GM21360 (cell line): ENCODE data around the gene TUBA3E.
"Not testable (repeated sequence)": the region's sequence is repeated elsewhere in the genome, so short reads cannot be mapped to it uniquely, and the experiment has no call there.

Experiments used
- ATAC-seq: cut with Tn5 transposase; IDR thresholded peaks from one replicate; pipeline ENCODE4 v1.9.1; 2021; ENCODE audit warnings: mild to moderate bottlenecking, moderate library complexity; ENCODE audit not compliant: unreplicated experiment

The TUBA3E gene

GRCh38 chr2:130198343-130198742, at the start of gene TUBA3E:
TUBA3E (minus strand) TSS chr2:130198439; CDS start chr2:130198360, 79 bp downstream.
- ATAC-seq: no peak

GRCh38 chr2:130246430-130246829, 48.2 kb upstream of the TUBA3E start:
- ATAC-seq: no peak

- ATAC-seq: no peak
Observed at GRCh38 chr2:130245976-130246375, 47.7 kb upstream of the TUBA3E start.

GRCh38 chr2:130243359-130243758, 45.1 kb upstream of the TUBA3E start:
- no peak for ATAC-seq

- ATAC-seq: no peak
Observed at GRCh38 chr2:130241041-130241707, 42.9 kb upstream of the TUBA3E start.

- not testable (repeated sequence) for ATAC-seq
Observed at GRCh38 chr2:130239581-130239980, 41.3 kb upstream of the TUBA3E start.

- ATAC-seq: not testable (repeated sequence)
Observed at GRCh38 chr2:130233066-130233465, 34.8 kb upstream of the TUBA3E start.

GRCh38 chr2:130231656-130232055, 33.4 kb upstream of the TUBA3E start:
- ATAC-seq: no peak

- ATAC-seq: not testable (repeated sequence)
Observed at GRCh38 chr2:130230907-130231306, 32.7 kb upstream of the TUBA3E start.

- not testable (repeated sequence) for ATAC-seq
Observed at GRCh38 chr2:130230376-130230775, 32.1 kb upstream of the TUBA3E start.

- ATAC-seq: not testable (repeated sequence)
Observed at GRCh38 chr2:130229161-130229510, 30.9 kb upstream of the TUBA3E start.

- ATAC-seq: not testable (repeated sequence)
Observed at GRCh38 chr2:130228467-130229160, 30.4 kb upstream of the TUBA3E start.

- ATAC-seq: not testable (repeated sequence)
Observed at GRCh38 chr2:130228005-130228404, 29.8 kb upstream of the TUBA3E start.

GRCh38 chr2:130222523-130222922, 24.3 kb upstream of the TUBA3E start:
- ATAC-seq: peak; percentile 94

GRCh38 chr2:130220505-130220904, 22.3 kb upstream of the TUBA3E start:
- ATAC-seq: not testable (repeated sequence)

- ATAC-seq: not testable (repeated sequence)
Observed at GRCh38 chr2:130219147-130219546, 20.9 kb upstream of the TUBA3E start.

GRCh38 chr2:130207051-130207450, 8.8 kb upstream of the TUBA3E start:
- ATAC-seq: not testable (repeated sequence)

- ATAC-seq: not testable (repeated sequence)
Observed at GRCh38 chr2:130203150-130203549, 4.9 kb upstream of the TUBA3E start.

GRCh38 chr2:130202518-130202917, 4.3 kb upstream of the TUBA3E start:
- not testable (repeated sequence) for ATAC-seq

GRCh38 chr2:130196052-130196451, 2.2 kb downstream of the TUBA3E start:
- ATAC-seq: not testable (repeated sequence)

- ATAC-seq: not testable (repeated sequence)
Observed at GRCh38 chr2:130195089-130195635, 3.1 kb downstream of the TUBA3E start.

GRCh38 chr2:130193824-130194223, 4.4 kb downstream of the TUBA3E start:
- not testable (repeated sequence) for ATAC-seq
